HG03139 (cell line): ENCODE measurements around the gene MORC2.

Source experiments
- ATAC-seq: cut with Tn5 transposase; IDR thresholded peaks from one replicate; pipeline ENCODE4 v1.9.1; 2021; ENCODE audit not compliant: unreplicated experiment

MORC2 gene

DNA sequence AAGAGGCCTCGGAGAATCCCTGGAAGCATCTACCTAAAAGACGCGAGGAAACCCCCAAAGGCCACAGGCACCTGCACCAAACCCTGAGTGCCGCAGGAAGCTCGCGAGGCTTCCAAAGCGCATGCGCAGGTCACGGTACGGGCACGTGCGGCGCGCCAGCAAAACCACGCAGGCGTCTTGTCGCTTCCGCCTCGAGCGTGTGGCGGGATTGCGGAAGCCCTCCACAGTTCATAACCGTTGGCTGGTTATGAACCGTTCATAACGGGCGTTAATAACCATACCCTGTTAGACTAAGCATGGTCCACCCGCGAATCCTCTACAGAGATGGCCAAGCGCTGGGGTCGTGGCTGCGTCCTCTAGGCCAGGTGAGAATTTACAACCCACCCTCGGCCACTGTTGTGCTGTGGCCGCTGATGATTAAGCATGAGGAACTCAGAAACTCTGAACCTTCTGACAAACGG, 46.4 kb downstream of the MORC2 start:
- ATAC-seq: no peak

DNA sequence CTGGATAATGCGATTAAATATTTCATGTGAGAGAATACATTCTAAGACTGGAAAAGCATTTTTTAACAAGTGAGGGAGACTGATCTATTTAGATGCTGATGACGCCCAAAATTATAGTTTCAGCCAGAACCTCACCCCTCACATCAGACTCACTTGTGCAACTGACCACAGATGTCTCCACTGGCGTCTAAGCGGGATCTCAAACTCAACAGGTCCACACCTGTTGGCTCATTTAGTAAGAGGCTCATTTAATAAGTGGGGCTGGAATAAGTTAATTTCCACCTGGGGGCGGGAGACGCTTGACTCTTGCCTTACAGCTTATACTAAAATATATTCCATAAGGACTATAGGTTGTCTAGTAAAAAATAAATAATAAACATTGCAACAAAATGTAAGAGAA, 47.5 kb downstream of the MORC2 start:
- ATAC-seq: no peak

DNA sequence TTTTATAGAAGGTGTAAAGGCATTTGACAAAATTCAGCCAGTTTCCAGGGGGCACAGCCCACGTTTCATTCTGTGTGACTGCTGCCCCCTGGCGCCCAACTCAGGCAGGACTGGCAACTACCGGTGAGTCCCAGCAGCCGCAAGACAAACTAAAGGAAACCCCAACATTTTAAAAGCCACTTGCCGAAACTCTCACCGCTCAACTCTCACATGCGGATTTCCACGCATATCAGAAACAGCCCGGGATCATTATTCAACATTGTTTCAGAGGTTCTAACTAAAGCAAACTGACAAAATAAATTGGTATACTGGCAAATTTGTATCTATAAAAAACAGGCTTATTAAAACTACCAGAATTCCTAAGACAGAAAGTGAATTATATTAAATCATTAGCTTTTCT, 48.2 kb downstream of the MORC2 start:
- no peak for ATAC-seq

DNA sequence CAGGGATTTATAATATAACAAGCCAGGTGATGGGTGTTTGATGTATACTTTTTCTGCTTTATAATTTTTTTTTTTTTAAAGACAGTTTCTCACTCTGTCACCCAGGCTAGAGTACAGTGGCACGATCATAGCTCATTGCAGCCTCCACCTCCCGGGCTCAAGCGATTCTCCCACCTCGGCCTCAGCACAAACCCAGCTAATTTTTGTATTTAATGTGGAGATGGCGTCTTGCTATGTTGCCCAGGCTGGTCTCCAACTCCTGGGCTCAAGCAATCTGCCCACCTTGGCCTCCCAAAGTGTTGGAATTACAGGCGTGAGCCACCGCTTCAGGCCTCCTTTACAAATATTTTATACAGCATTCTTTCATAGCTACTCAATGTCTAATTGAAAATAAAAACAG, 48.6 kb downstream of the MORC2 start:
- ATAC-seq: no peak

DNA sequence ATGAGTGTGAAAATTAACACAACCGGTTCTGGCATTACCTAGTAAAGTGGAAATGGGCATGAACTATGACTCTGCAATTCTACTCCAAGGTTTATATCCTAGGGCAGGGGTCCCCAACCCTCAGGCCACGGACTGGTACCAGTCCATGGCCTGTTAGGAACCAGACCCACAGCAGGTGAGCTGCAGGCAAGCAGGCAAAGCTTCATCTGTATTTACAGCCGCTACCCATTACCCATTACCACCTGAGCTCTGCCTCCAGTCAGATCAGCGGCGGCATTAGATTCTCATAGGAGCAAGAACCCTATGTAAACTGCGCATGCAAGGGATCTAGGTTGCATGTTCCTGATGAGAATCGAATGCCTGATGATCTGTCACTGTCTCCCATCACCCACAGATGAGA, 49.8 kb downstream of the MORC2 start:
- no peak for ATAC-seq

DNA sequence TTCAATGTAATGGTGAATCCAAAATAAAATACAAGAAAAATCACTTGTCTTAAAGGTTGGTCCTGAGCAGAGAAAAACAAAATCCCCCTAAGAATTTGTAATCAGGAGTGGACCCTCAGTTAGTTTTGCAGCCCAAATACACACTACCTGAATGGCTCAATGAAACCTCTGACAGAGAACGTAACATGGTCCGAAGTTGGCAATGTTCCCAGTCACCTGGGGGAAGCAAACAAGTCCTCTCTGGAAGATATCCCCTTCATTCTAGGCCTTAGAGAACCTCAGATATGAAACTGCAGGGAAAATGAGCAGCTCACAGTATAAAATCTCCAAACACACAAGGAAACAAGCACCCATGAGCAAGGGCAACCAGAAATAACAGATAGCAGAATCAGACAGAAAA, 58.2 kb downstream of the MORC2 start:
- ATAC-seq: no peak

DNA sequence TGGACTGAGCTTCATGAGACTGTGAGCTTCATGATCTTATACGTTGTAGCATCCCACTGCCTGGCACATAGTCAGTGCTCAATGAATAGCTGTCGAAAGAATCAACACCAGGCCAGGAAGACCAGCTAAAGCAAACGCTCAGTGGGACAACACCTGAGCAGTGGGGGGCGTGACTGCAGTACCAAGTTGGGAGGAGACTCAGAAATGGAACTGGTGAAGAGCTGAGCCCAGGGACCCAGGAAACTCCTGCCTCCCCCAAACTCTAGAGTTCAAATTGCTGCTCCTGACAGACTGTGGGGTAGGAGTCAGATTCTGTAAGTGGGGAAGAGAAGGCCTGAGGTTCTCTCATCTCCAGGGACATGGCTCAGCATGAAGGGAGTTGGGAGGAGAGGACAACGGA, 59.3 kb downstream of the MORC2 start:
- ATAC-seq: no peak

DNA sequence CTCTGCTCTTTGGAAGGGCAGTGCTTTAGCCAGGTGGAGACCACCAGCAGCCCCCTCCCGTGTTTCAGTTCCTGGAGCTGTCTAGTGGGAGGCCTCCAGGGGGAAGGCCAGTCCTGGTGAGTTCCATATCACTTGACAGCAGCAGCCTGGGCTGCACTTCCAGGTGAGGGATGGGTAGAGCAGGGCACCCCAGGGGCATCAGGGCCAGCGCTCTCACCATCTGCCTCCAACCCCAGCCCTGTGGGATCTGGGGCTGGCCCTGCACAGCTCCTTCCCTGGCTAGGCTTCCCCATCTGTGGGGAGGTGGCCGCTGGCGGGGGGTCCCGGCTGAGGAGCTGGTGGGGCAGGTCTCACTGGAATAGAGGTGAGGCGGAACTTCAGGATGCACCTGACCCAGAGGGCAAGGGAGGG, 60.5 kb downstream of the MORC2 start:
- ATAC-seq: no peak

DNA sequence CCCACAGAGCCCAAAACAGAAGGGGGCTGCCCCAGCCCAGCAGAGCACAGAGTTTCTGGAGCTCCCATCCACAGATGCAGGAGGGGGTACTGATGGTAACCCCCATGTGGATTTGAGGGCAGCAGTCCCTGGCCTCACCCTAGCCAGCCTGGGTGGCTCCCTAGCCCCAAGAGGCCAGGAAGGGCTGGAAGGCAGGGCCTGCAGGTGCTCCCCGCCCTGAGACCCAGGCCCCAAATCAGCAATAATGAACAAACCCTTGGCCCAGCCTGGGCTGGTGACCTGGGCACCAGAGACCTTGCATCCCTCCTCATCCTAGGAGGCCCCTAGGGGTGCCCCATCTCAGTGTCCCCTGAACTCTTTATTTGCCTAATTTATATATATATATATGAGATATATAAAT, 61.6 kb downstream of the MORC2 start:
- no peak for ATAC-seq

DNA sequence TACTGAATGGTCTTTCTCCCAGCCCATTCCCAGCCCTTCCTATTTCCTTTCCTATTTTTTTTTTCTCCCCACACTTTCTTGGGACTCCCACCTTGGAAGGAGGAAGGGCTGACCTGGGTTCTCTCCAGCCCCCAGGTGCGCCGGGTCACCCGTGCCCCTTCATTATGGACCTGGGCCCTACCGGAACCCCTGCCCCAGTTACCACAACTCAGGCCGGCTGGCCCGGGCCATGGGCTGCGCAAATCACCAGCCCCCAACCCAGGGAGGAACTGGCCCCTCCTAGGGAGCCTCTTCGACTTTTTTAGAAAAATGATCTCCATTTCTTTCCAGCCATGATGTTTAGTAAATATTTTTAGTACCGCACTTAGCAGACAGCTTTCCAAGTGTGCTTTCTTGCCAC, 62.2 kb downstream of the MORC2 start:
- no peak for ATAC-seq

DNA sequence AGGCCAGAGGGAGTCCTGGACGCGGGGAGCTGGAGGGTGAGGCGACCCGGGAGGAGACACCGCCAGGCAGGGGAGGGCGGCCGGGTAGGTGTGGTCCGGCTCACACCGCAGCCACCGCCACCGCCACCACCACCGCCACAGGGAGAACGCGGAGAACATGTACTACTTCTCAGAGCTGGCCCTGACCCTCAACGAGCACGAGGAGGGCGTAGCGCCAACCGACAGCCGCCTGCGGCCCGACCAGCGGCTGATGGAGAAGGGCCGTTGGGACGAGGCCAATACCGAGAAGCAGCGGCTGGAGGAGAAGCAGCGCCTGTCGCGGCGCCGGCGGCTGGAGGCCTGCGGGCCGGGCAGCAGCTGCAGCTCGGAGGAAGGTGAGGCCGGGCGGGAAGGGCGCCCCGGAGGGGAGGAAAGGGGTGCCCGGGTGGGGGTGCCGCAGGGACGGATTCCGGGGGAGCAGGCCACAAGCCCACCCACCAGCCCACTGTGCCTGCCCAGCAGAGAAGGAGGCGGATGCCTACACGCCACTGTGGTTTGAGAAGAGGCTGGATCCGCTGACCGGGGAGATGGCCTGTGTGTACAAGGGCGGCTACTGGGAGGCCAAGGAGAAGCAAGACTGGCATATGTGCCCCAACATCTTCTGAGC, 62.8 kb downstream of the MORC2 start:
- no peak for ATAC-seq

DNA sequence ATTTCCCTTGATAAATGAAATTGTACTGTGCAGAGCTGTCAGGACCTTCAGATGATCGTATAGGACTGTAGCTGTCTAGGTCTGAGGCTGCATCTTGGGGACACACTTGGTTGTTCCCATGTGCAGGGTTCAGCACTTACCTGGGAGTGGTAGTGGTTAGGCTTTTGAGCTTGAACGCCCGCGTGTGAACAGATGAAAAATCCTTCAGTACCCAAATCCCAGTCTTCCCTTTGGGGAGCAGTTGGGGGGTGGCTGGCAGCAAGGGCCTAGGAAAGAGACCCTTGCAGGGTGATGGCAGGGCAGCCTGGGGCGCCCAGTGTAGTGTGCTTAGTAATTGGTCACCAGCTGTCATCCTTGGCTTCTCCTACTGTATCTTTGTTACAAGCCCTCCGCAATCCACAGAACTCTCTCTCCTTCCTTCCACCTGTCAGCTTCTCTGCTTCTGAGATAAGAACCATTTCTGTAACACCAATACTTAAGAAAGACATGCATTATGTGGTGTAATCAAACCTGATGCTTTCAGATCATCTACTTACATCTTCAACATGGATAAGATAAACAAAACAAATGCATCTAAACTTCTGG, 64.6 kb downstream of the MORC2 start:
- no peak for ATAC-seq

DNA sequence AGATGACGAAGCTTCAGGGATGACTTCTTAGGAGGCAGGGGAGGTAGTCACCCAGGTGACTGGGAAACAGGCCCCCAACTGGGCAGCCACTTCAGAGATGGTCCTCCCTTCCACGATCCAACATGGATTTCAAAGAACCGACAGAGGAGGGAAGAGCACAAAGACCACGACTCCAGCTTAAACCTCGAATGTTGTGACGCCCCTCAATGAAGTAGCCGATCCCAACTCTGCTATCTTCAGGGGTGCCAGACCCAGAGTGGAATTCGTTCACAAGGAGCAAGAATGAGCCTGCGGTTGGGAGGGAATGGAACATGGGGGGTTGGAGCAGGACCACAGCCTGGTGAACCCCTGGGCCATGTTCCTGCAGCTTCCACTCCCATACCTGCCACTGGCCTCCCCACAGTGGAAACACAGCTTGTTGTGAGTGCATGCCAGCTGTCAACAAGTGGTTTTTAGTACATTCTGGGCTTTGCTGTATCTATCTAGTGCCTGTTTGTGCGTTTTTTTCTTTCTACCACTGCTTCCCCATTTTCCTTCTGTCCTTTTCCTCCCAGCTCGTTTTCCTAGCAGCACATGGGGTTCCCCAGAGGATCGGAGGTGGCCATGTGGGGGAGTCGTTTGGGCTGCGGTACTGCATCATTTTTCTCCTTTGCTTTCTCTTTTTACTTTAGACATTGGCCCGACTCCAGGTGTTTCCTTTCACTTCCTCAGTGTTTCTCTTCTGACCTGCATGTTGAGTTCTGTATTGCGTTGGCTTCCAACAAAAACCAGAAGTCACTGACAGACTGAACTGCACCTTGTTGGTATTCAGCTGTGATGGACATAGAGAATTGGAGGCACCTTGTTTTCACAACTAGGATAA, 65.8 kb downstream of the MORC2 start:
- no peak for ATAC-seq

DNA sequence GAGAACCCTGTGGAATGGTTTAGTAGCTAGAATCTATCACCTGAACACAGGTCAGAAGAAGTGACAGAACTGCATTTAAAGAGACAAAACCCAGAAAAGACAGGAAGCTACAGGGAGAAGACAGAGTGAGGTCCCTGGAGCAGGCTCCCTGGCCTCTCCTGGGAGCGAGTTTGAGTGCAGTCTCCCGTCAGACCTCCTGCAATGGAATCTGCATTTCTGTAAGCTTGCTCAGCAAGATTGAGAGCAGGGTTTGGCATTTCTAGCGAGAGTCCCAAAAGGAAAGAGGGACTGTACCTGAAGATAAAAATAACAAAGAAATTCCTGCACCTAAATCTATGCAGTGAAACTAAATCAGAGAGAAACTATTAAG, 74.2 kb downstream of the MORC2 start:
- no peak for ATAC-seq

DNA sequence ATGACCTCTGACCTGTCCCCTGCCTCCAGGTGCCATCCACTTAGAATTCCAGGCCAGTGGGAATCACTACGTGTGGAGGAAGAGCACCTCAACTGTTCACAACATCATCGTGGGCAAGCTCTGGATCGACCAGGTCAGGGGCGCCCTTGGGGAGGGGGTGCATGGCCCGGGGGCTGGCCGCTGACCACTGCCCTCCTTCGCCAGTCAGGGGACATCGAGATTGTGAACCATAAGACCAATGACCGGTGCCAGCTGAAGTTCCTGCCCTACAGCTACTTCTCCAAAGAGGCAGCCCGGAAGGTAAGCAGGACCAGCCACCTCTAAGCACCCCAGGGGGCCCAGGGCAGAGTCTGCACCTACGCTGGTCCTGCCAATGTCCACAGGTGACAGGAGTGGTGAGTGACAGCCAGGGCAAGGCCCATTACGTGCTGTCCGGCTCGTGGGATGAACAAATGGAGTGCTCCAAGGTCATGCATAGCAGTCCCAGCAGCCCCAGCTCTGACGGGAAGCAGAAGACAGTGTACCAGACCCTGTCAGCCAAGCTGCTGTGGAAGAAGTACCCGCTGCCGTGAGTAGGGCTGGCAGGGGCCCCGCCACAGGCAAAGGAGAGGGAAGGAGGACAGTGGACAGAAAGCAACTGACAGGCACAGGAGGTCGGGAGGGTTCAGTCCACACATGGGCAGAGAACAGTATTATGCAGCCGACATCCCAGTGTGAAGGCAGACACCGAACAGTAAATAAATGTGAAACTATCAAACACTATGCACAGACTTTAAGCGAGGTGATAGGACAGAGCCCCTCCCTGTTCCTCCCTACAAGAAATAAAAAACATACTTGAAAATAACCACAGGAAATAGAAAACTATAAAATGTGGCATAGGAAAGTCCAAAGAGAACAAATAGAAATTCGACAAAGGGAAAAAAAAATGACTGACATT, 74.9 kb downstream of the MORC2 start:
- no peak for ATAC-seq

DNA sequence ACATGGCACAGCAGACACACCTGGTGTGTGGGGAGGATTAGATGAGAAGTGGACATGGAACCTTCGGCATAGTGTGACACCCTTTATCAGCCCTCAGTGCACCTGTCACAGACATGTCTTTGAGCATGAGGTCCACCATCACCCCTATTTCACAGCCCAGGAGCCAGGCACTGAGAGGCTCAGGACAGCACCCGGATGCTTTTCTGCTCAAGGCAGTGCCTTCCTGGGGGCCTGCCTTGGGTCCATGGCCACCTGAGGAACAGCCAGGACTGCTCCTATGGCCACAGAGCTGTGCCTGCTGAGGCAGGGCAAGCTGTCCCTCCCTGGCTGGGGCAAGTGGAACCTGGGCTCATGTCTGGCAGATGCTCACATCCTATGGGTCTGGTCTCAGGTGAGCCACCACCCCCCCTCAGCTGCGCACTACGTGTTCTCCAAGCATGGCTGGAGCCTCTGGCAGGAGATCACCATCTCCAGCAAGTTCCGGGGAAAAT, 75.8 kb downstream of the MORC2 start:
- ATAC-seq: no peak

DNA sequence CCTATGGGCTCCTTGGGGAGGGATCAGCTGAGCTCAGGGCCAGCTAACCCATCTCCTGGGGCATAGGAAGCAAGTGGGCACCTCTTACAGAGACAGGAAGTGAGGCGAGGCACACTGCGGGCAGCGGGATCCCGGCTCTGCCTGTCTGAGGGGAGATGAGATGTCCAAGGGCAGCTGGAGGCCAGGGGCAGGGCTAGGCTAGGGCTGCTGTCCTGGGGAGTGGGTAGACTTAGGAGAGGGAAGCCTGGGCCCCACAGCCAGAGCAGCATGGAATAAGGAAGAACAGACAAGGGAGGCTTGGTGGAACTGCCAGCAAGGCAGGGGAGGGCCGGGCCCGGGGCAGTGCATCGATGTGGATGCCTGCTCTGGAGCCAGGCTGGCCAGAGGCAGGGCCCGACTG, 76.3 kb downstream of the MORC2 start:
- no peak for ATAC-seq

DNA sequence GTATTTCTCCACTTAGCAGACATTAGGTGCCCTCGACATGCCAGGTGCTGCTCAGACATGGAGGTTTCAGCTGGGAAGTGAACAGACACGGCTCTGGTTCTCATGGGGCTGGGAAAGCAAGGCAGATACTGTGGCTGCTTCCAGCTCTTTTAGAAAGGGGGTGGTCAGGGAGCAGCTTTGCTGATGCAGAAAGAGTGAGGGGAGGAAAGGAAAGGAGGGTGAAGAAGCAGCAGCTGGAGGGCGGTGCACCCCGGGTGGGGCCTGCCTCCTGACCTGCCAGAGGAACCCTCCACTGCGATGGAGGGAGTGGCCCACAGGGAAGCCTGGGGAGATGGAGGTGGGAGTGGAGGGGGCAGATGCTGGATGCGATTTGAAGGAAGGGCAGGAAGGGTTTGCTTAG, 76.8 kb downstream of the MORC2 start:
- ATAC-seq: no peak

DNA sequence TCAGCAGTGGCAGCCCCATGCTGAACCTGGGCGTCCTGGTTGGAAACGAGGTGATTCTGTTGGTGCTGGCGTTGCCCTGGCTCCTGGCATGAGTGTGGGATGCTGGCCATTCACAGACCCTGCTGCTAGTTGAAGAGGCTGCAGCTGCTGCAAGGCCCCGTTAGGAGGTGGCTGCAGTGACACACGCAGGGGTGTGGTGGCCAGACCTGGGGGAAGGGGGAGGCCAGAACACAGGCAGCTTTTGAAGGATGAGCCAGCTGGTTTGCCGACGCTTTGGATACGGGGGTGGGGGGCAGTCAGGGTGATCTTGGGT, 77.2 kb downstream of the MORC2 start:
- ATAC-seq: no peak

DNA sequence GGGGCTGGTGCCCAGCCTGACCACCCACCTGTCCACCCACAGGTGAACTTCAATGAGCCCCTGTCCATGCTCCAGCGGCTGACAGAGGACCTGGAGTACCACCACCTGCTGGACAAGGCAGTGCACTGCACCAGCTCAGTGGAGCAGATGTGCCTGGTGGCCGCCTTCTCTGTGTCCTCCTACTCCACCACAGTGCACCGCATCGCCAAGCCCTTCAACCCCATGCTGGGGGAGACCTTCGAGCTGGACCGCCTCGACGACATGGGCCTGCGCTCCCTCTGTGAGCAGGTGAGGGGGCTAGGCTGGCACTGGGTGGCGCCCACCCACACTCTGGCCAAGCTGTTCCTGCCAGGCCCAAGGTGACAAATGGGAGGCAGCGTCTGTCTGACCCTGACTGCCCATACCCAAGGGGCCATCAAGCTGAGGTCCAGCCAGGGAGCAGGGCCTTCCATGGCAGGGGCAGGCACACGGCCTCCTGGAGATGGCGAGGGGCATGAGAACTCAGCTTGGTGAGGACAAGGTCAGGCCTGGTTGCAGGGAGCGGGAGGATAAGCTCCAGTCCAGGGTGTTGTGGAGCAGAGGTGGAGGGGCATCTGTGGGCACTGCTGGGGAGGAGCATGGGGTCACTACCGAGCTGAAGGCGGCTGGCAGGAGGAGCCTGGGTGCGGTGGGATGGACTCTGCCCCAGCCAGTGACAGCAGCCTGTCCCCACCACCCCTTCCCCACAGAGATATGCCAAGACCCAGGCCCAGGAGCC, 77.7 kb downstream of the MORC2 start:
- no peak for ATAC-seq
